Activated B cell treated with CpG ODN at 0.5 μM for 24 hours (primary cell): ENCODE data around the gene FAM98C. TPM values are rescaled to one million over a fixed set of nuclear protein-coding genes. Genes with fewer than 3 reads are reported as not detected.

Experiments
- ATAC-seq: fragments of 200-7000 bp; cut with Tn5 transposase; one replicate; pipeline ENCODE4 v1.10.0; 2021; ENCODE audit warnings: low read depth, mild to moderate bottlenecking, moderate library complexity
- CTCF ChIA-PET: fragments of 350-600 bp; sonication (Branson Sonifier 250); formaldehyde crosslinking; loops from one replicate; lab custom pipeline; 2021; ENCODE audit warnings: antibody characterized with exemption; lab: Charles Lee
- POLR2A ChIA-PET: fragments of 350-600 bp; sonication (Branson Sonifier 250); formaldehyde crosslinking; loops from one replicate; lab custom pipeline; 2021; ENCODE audit warnings: antibody characterized with exemption; lab: Charles Lee
- DNase-seq: peaks from one replicate; pipeline ENCODE4 v3.0.0; 2022
- H3K27ac Mint-ChIP-seq: one replicate; pipeline ENCODE4 v1.8.0; 2020; ENCODE audit warnings: mixed read lengths
- H3K27me3 Mint-ChIP-seq: one replicate; pipeline ENCODE4 v1.8.0; 2021; ENCODE audit warnings: mixed read lengths
- H3K36me3 Mint-ChIP-seq: one replicate; pipeline ENCODE4 v1.8.0; 2021; ENCODE audit warnings: low read depth, mixed read lengths
- H3K4me1 Mint-ChIP-seq: one replicate; pipeline ENCODE4 v1.8.0; 2021; ENCODE audit warnings: mixed read lengths
- H3K4me3 Mint-ChIP-seq: one replicate; pipeline ENCODE4 v1.8.0; 2020; ENCODE audit warnings: mild to moderate bottlenecking, mixed read lengths
- H3K9me3 Mint-ChIP-seq: one replicate; pipeline ENCODE4 v1.8.0; 2020; ENCODE audit warnings: mixed read lengths
- CTCF ChIP-seq: fragments of 200-600 bp; IDR thresholded peaks from one replicate; pipeline ENCODE4 v1.8.0; 2022; ENCODE audit warnings: antibody characterized with exemption, mild to moderate bottlenecking
- intact Hi-C: fragments of 100-400 bp; cut with micrococcal nuclease; formaldehyde crosslinking; loops from one replicate; pipeline ENCODE4 v1.15.1; 2024
- total RNA-seq: library from RNA; stranded (reverse); gene quantifications from 2 replicates; pipeline ENCODE4 v1.2.3, GENCODE V29; 2022

FAM98C gene
- total RNA-seq, 1 donor from 2014 or later: 40.0 TPM

- no peak for TF ChIP-seq CTCF
- DNase-seq (no peak), ATAC-seq (no peak)
- Mint-ChIP-seq H3K36me3 (no peaks in the 10 kb centered on the region), H3K4me1 (peaks cover 8% of the 10 kb centered on the region), H3K27ac (no peak overlapping the region), H3K4me3 (no peak overlapping the region), H3K27me3 (peaks cover 2% of the 10 kb centered on the region), H3K9me3 (no peaks in the 10 kb centered on the region)
- ChIA-PET CTCF (no interaction called here), POLR2A (no interaction called here)
- intact Hi-C loops: no loop called here
Measured at GRCh38 chr19:38367041-38367440, 35.9 kb upstream of the FAM98C start.

- ChIA-PET CTCF (no interaction called here), POLR2A (no interaction called here)
- H3K27ac Mint-ChIP-seq: no peak overlapping the region
- H3K27me3 Mint-ChIP-seq: peaks cover 2% of the 10 kb centered on the region
- TF ChIP-seq CTCF: no peak
- intact Hi-C loops: no loop called here
- ATAC-seq (no peak), DNase-seq (no peak)
- no peak overlapping the region for H3K4me3 Mint-ChIP-seq
- no peaks in the 10 kb centered on the region for H3K9me3 Mint-ChIP-seq
- peaks cover under 1% of the 10 kb centered on the region for H3K36me3 Mint-ChIP-seq
- peaks cover 4% of the 10 kb centered on the region for H3K4me1 Mint-ChIP-seq
Measured at GRCh38 chr19:38369584-38369983, 33.3 kb upstream of the FAM98C start.

DNA sequence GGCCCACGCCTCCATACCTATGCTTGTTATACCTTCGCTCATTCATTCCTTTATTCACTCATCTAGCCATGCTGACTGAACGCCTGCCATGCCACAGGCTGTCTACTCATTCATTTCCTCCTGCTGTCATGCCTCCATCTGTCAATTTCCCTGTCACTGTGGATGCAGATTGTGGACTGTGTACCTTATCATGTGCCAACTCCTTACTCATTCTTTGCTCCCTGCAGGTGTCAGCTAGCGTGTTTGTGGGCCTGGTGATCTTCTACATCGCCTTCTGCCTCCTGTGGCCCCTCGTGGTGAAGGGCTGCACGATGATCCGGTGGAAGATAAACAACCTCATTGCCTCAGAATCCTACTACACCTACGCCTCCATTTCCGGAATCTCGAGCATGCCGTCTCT lies 32.6 kb upstream of the FAM98C start:
- no peak for DNase-seq
- no peak for TF ChIP-seq CTCF
- H3K27me3 Mint-ChIP-seq: peaks cover 2% of the 10 kb centered on the region
- no peak overlapping the region for H3K4me3 Mint-ChIP-seq
- H3K9me3 Mint-ChIP-seq: no peaks in the 10 kb centered on the region
- ChIA-PET CTCF (no interaction called here), POLR2A (no interaction called here)
- no peak for ATAC-seq
- H3K36me3 Mint-ChIP-seq: peaks cover 8% of the 10 kb centered on the region
- intact Hi-C loops: no loop called here
- peaks cover 11% of the 10 kb centered on the region for H3K4me1 Mint-ChIP-seq
- H3K27ac Mint-ChIP-seq: no peak overlapping the region

- intact Hi-C loops: no loop called here
- Mint-ChIP-seq H3K27me3 (peaks cover 2% of the 10 kb centered on the region), H3K9me3 (no peaks in the 10 kb centered on the region), H3K36me3 (peaks cover 10% of the 10 kb centered on the region), H3K4me1 (peaks cover 18% of the 10 kb centered on the region), H3K27ac (no peak overlapping the region), H3K4me3 (no peak overlapping the region)
- no peak for TF ChIP-seq CTCF
- CTCF ChIA-PET: no interaction called here
- ATAC-seq: no peak
- POLR2A ChIA-PET: interaction anchor here (0.5 kb wide), 1 partner anchor 11 kb away, joined by 3 read pairs; no protein-coding TSS in a partner anchor
- no peak for DNase-seq
Measured at GRCh38 chr19:38371081-38371480, 31.8 kb upstream of the FAM98C start.

GRCh38 chr19:38373907-38374331 lies 29.0 kb upstream of the FAM98C start:
- Mint-ChIP-seq H3K4me1 (peaks cover 25% of the 10 kb centered on the region), H3K36me3 (peaks cover 26% of the 10 kb centered on the region), H3K27ac (peak overlapping the region; percentile 86), H3K9me3 (no peaks in the 10 kb centered on the region), H3K27me3 (peaks cover under 1% of the 10 kb centered on the region), H3K4me3 (peak overlapping the region; percentile 100)
- ATAC-seq: no peak
- ChIA-PET POLR2A (interaction anchor here (0.6 to 5.0 kb wide), 31 partner anchors 9 to 1625 kb away, joined by 3 to 82 read pairs (median 5); partner anchors contain the start of genes CATSPERG, ECH1, EIF3K and FAM98C), CTCF (interaction anchor here (0.9 to 1.7 kb wide), 13 partner anchors 14 to 475 kb away, joined by 3 to 16 read pairs (median 5); partner anchors contain the start of genes CATSPERG, FAM98C and GGN)
- no peak for DNase-seq
- intact Hi-C loops: loop anchor here (1.0 kb wide), 13 partner anchors 13 to 556 kb away; partner anchors contain the start of genes CATSPERG, EIF3K, FAM98C and GGN
- no peak for TF ChIP-seq CTCF
